Thyroid gland (tissue), 4 donors: Measurements from ENCODE around the gene UBE2R2.
"Not testable (repeated sequence)": the region's sequence is repeated elsewhere in the genome, so short reads cannot be mapped to it uniquely, and the experiment has no call there.

ENCODE experiments used
- CTCF ChIP-seq, 6 experiments: fragments of 200-600 bp in 3 of 6; fragments of 450-650 bp in 3 of 6; sonication (generic) in 3 of 6; IDR thresholded peaks; one replicate each; pipeline ENCODE4 v1.5.1; 2016 to 2019; ENCODE audit warnings: antibody characterized with exemption in 6 of 6, mild to moderate bottlenecking in 2 of 6, inconsistent platforms in 1 of 6, moderate library complexity in 1 of 6
- POLR2A ChIP-seq, 2 donors: fragments of 450-650 bp; IDR thresholded peaks; one replicate each; pipeline ENCODE4 v1.6.1; 2017; ENCODE audit warnings: antibody characterized with exemption in 2 of 2, mild to moderate bottlenecking in 2 of 2, moderate library complexity in 1 of 2

DNA sequence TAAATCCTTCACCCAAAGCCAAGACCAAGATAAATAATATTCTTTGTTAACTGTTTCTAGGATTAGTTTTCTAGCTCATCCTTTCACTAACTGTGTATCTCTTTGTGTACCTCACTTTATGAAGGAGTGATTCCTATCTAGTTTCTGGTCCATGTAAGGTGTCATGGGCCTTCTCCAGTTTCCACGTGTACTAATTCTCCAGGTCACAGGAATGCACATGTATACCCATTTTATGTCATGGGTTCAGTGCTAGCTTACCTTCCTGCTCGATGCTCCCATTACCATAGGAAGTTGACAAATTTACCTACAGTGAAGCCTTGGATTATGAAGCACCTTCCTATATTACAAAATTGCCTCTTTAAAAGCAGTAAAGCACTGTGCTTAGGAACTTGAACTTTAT is 27.5 kb upstream of the UBE2R2 start:
- not testable (repeated sequence) for TF ChIP-seq CTCF, POLR2A (IDR thresholded peaks at IDR 0.05)
